ENCODE measurements around the gene PRF1. TPM values are rescaled to one million over a fixed set of nuclear protein-coding genes. Genes with fewer than 3 reads are reported as not detected.

Gene PRF1
- total RNA-seq, 4 donors from 2014 or later, result 1.4 to 3.5 (median 2.9) TPM

DNA sequence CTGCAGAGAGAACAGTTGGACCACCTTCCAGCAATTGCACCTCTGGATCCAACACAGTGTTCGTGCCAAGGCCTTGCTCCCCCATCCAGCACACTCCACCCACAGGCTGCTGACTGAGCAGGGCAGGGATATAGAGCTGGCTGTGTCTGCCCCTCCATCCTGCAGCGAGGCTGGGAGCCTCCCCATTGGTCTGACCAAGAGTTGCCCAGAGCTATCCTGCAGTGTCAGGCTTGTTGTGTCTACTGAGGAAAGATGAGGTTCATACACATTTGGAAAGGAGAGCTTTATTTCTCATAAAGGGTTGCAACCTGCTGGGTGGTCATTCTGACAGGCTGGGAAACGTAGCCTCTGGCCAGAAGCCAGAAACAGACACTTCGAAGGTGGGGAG, 27.1 kb downstream of the PRF1 start:
- H3K4me1 ChIP-seq, result peaks cover 5 to 15% of the 10 kb centered on the region in 2 donors
- H3K27ac ChIP-seq, result no peak overlapping the region
- H3K9me3 ChIP-seq, result no peaks in the 10 kb centered on the region
- DNase-seq, result no peak
- 32 to 46% methylated on average over 4 of the region's 4 CpGs for WGBS, 2 donors
- intact Hi-C loops (cut with DNase I), result no loop called here
- TF ChIP-seq, protein P1, sequence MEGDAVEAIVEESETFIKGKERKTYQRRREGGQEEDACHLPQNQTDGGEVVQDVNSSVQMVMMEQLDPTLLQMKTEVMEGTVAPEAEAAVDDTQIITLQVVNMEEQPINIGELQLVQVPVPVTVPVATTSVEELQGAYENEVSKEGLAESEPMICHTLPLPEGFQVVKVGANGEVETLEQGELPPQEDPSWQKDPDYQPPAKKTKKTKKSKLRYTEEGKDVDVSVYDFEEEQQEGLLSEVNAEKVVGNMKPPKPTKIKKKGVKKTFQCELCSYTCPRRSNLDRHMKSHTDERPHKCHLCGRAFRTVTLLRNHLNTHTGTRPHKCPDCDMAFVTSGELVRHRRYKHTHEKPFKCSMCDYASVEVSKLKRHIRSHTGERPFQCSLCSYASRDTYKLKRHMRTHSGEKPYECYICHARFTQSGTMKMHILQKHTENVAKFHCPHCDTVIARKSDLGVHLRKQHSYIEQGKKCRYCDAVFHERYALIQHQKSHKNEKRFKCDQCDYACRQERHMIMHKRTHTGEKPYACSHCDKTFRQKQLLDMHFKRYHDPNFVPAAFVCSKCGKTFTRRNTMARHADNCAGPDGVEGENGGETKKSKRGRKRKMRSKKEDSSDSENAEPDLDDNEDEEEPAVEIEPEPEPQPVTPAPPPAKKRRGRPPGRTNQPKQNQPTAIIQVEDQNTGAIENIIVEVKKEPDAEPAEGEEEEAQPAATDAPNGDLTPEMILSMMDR (IDR thresholded peaks at IDR 0.05), result no peak
- TF ChIP-seq POLR2A (IDR thresholded peaks at IDR 0.05), result no peak
- no peak overlapping the region for H3K4me3 ChIP-seq (replicated peaks in 1 of 3)
- no peaks in the 10 kb centered on the region for H3K27me3 ChIP-seq
- H3K36me3 ChIP-seq, result no peaks in the 10 kb centered on the region

DNA sequence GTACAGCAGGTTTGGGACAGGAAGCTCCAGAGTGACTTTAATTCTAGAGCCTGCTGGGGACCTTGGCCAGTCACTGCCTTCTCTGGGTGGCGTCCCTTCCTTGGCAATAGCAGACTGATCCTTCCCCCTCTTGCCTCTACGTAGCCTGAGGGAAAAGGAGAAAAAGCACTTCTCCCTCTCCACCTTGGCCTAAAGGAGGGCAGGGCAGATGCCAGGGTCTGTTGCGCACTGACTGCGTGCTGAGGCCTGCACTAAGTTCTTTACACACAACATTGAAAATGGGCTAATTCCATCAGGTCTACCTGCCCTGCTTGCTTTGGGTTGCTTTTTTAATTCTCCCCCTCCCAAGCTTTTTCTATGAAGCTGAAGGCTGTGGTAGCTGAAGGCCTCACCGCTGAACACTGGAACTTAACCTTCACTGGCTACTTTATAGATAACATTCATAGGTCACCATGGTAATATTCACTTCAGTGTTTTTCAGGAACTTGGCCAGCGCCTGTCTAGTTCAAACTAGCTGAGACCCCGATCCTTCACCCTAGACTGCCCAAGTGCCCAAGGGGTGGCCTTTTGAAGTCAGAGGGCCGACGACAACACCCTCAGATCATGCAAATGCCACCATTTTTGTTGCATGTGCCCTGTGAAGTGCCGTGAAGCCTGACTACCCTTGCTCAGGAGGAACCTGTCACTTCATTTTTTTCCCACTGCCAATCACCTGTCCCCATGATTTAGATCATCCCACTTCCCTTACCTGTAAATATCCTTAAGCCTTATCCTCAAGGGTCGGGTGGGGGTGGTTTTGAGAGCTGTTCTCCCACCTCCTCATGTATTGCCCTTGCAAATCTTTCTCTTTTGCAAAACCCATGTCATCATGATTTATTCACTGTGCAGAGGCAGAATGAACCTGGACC, 28.7 kb downstream of the PRF1 start:
- no peak for TF ChIP-seq POLR2A (IDR thresholded peaks at IDR 0.05)
- TF ChIP-seq, protein P1 (IDR thresholded peaks at IDR 0.05), result no peak
- intact Hi-C loops (cut with DNase I), result no loop called here
- WGBS, 2 donors, result 82 to 89% methylated on average over 11 of the region's 11 CpGs

DNA sequence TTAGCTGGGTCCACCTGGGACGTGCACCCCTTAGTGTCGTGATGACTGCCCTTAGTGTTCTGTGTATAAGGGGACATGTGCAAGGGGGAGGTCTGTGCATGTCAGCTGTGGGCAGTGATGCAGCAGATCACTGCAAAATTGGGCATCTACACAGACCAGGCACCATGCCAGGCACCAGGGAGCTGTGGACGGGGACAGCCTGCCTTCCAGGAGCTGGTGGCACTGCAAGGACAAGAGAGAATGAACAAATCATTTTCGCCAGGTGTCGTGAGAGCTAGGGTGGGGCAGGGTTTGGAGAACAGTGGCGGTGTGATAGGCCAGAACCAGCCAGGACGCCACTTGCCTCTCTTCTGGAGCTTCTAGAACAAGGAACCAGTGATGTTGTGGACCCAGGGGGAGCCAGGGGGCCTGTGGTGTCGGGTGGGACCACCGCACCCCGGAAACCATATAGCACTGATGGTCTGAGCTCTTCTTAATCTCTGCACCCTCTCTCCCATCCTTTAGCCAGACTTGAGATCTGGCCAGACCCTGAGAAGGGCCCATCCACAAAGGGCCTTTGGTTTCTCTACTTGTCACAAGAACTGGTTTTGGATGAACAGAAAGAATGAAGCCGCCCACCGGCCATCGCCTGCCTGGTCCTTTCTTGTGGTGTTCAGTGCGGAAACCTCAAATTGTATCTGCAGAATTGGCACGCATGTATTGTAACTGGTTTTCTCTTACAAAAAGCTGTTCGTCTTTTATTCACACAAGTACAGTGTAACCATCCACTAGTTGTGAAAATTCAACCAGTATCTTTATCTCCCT, 30.7 kb downstream of the PRF1 start:
- no peaks in the 10 kb centered on the region for H3K36me3 ChIP-seq
- TF ChIP-seq, protein P1 (IDR thresholded peaks at IDR 0.05), result no peak
- no peak for TF ChIP-seq POLR2A (IDR thresholded peaks at IDR 0.05)
- DNase-seq, result no peak
- H3K27ac ChIP-seq, result no peak overlapping the region
- H3K4me3 ChIP-seq (replicated peaks in 1 of 3), result no peak overlapping the region
- 86 to 88% methylated on average over 14 to 16 of the region's 16 CpGs for WGBS, 2 donors
- no peaks in the 10 kb centered on the region for H3K9me3 ChIP-seq
- peaks cover 5 to 15% of the 10 kb centered on the region in 2 donors for H3K4me1 ChIP-seq
- intact Hi-C loops (cut with DNase I), result no loop called here
- H3K27me3 ChIP-seq, result no peaks in the 10 kb centered on the region

More for the DNA sequence above, 28.7 kb downstream of the PRF1 start:
- no peak for DNase-seq
- H3K4me1 ChIP-seq, result peaks cover 5 to 15% of the 10 kb centered on the region in 2 donors
- H3K27ac ChIP-seq, result no peak overlapping the region
- no peaks in the 10 kb centered on the region for H3K27me3 ChIP-seq
- H3K36me3 ChIP-seq, result no peaks in the 10 kb centered on the region
- H3K9me3 ChIP-seq, result no peaks in the 10 kb centered on the region
- H3K4me3 ChIP-seq (replicated peaks in 1 of 3), result no peak overlapping the region

GRCh38 chr10:70571236-70571635, 31.3 kb downstream of the PRF1 start:
- Histone ChIP-seq H3K27ac (no peak overlapping the region), H3K9me3 (no peaks in the 10 kb centered on the region), H3K4me1 (peaks cover 2 to 10% of the 10 kb centered on the region in 2 donors), H3K27me3 (no peaks in the 10 kb centered on the region), H3K36me3 (no peaks in the 10 kb centered on the region), H3K4me3 (replicated peaks in 1 of 3) (no peak overlapping the region)
- intact Hi-C loops (cut with DNase I), result no loop called here
- WGBS, 2 donors, result 40 to 84% methylated on average over 2 to 4 of the region's 4 CpGs
- TF ChIP-seq, protein P1 (IDR thresholded peaks at IDR 0.05), result no peak
- no peak for TF ChIP-seq POLR2A (IDR thresholded peaks at IDR 0.05)
- DNase-seq, result no peak

All from thyroid gland (tissue), 4 donors.